ENCODE results near the gene ENTHD1.

The ENTHD1 gene

DNA sequence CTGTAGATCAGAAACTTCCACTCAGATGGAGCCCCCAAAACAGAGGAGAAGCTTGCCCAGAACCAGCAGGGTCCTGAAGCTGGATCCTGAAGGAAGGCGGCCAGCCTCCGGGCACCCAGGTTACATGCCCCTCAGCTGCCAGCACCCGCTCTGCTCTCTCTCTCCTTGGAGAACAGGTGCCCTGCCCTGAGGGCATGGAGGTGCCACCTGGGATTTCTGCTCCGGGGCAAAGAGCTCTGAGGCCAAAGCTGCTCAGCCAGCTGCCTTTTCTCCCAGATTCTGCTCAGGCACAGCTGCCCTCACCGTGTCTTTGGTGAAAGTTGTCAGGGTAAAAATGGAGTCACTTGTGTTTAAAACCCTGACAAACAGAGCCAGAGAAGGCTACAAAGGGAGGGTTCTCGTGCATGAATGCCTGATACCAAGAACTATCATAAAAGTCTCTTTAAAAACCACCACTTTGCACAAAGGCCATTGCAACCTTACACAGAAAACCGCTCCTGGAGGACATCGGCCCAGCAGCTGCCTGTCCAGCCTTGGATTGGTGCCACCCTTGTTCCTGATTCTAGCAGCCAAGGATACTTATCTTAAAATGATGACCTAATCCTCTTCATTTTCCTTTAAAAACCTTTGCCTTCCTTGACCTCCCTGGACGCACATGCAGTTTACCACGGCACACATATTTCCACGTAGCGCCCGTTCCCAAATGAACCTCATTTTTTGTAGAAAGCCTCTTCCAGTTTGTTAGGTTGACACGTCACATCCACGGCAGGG, 183.0 kb downstream of the ENTHD1 start:
- TF ChIP-seq ZFX (IDR thresholded peaks at IDR 0.05): no peak
- TF ChIP-seq, protein P1, sequence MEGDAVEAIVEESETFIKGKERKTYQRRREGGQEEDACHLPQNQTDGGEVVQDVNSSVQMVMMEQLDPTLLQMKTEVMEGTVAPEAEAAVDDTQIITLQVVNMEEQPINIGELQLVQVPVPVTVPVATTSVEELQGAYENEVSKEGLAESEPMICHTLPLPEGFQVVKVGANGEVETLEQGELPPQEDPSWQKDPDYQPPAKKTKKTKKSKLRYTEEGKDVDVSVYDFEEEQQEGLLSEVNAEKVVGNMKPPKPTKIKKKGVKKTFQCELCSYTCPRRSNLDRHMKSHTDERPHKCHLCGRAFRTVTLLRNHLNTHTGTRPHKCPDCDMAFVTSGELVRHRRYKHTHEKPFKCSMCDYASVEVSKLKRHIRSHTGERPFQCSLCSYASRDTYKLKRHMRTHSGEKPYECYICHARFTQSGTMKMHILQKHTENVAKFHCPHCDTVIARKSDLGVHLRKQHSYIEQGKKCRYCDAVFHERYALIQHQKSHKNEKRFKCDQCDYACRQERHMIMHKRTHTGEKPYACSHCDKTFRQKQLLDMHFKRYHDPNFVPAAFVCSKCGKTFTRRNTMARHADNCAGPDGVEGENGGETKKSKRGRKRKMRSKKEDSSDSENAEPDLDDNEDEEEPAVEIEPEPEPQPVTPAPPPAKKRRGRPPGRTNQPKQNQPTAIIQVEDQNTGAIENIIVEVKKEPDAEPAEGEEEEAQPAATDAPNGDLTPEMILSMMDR (conservative IDR thresholded peaks at IDR 0.05): no peak
- H3K27ac ChIP-seq: no peak overlapping the region

DNA sequence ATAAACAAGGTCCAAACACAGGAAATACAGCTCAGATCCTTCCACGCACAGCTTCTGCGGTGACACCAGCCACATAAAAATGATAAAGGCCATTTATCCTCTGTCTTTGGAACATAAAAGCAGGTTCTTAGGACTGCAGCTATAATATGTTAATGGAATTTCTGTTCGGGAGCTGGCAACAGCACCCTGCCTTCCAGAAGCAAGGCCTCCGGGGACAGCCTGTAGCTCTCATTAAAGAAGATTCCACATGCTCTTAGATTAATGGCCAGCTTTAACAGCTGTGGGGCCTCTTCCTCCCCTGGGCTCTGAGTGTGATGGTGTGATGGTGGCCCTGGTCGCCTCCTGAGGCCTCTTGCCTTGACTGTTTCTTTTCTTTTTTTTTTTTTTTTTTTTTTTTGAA, 185.7 kb downstream of the ENTHD1 start:
- no peak for TF ChIP-seq ZFX (IDR thresholded peaks at IDR 0.05)
- TF ChIP-seq, protein P1 (conservative IDR thresholded peaks at IDR 0.05): no peak
- H3K27ac ChIP-seq: no peak overlapping the region

DNA sequence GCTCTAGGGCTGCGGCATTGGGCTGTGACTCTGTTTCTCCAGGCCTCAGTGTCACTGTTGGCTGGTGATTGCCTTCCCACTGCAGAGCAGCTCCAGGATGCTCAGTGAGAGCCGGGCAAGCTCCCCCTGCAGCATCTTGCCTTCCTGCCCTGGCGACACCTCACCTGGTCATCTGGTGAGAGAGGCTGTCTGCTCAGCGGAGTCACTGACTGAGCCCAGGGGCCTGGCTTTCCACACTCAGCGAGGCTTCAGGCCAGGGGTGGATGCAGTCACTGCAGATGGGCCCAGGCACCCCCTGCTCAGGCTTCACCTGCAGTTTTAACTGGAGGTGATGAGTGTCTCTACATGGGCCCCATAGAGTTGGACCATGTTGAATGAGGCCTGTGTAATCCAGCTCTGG, 186.2 kb downstream of the ENTHD1 start:
- TF ChIP-seq ZFX (IDR thresholded peaks at IDR 0.05): no peak
- TF ChIP-seq, protein P1 (conservative IDR thresholded peaks at IDR 0.05): no peak
- H3K27ac ChIP-seq: no peak overlapping the region

DNA sequence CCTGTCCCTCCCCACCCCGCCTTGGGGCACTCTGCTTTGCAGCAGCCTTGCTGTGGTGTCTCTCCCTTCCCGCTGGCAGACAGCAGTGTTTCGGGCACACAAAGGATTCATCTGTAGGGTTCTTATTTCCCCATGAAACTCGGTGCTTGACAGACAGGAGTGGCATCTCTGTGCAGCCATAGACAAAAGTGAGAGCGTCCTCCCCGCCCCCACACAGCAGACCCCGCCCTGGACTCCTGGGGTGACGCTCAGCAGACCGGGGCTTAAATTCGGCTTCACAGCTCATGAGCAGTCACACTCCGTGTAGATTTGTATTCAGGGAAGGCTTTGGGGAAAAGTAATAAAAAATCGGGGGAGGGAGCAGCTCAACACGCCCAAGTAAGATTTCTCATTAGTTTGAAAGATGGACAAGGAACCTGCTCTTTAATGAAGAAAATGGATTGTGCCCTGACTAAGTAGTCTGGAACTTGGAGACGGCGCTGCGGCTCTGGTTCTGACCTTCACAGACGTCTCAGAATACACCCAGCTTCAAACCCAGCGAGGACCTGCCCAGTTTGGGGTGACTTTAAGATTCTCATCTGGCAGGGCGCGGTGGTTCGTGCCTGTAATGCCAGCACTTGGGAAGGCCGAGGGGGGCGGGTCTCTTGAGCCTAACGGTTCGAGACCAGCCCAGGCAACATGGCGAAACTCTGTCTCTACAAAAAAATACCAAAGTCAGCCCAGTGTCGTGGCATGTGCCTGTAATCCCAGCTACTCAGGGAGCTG, 187.0 kb downstream of the ENTHD1 start:
- no peak overlapping the region for H3K27ac ChIP-seq
- TF ChIP-seq, protein P1 (conservative IDR thresholded peaks at IDR 0.05): no peak
- no peak for TF ChIP-seq ZFX (IDR thresholded peaks at IDR 0.05)

DNA sequence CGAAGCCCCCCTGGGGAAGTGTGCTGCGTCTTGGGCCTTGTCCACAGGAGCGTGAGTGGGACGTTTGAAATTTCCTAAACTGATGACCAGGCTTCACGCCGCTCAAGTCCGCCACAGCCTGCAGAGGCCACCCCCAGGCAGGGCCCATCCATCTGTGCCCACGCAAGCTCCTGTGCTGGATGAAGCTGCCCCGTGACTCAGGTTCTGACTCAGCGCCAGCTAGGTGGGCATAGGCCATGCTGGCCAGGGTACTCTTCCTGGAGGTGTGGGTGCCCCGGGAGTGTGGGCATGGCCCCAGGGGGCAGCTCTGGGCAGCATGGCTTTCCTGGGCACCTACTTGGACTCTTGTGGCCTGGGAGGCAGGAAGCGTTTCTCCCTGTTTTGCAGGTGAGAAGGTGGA, 188.2 kb downstream of the ENTHD1 start:
- TF ChIP-seq, protein P1 (conservative IDR thresholded peaks at IDR 0.05): no peak
- TF ChIP-seq ZFX (IDR thresholded peaks at IDR 0.05): no peak
- no peak overlapping the region for H3K27ac ChIP-seq

DNA sequence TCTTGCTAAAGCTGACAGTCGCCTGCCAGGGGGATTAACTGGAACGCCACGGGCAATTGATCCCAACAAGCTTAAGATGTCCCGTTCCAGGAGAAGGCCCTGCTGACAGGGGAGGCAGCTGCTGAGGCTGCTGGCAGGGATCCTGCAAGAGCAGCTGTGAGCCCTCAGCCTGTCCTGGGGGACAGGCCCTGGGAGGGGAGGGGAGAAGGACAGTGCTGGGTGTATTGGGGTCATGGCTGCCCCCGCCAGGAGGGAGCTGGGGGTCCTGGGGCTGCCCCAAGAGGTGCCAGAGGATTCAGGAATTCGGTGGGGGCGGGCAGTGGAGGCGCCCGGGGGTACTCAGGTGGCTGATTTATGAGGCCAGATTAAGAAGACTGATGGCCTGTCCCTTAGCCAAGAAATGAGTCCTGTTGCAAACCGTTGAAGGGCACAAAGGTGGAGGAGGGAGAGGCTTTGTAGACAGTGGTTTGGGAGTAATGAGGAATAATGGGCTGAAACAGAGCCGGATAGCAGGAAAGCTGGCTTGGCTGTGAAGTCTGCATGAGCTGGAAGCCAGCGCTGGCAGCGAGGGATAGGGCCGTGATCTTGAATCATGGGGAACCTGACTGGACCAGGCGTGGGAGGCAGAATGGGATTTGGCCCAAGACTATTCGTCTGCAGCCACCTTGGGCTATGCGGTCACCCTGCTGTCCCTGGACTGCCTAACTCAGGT, 189.5 kb downstream of the ENTHD1 start:
- H3K27ac ChIP-seq: no peak overlapping the region
- TF ChIP-seq ZFX (IDR thresholded peaks at IDR 0.05): no peak
- TF ChIP-seq, protein P1 (conservative IDR thresholded peaks at IDR 0.05): no peak

DNA sequence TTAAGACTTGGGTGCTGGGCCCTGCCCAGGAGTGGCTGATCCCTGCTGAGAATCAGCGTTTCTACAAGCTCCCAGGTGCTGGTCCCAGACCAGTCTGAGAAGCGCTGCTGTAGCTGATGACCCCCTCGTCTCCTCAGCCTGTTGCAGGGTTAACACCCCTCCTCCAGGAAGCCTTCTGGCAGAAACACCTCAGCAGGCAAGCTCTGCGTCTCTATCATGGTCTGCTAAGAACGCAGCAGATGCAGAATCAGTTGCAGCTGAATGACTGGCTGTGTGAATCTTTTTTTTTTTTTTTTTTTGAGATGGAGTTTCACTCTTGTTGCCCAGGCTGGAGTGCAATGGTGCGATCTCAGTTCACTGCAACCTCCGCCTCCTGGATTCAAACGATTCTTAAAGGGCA, 190.5 kb downstream of the ENTHD1 start:
- TF ChIP-seq, protein P1 (conservative IDR thresholded peaks at IDR 0.05): no peak
- TF ChIP-seq ZFX (IDR thresholded peaks at IDR 0.05): no peak

More for the DNA sequence above, 190.5 kb downstream of the ENTHD1 start:
- no peak overlapping the region for H3K27ac ChIP-seq

Data from C4-2B (cell line).